22Rv1 (cell line): ENCODE measurements around the gene CABLES1.

Experiments
- ZFX ChIP-seq: fragments of 450-650 bp; IDR thresholded peaks from 2 replicates; pipeline ENCODE4 v1.6.1; 2017; ENCODE audit warnings: antibody characterized with exemption, borderline replicate concordance
- TF ChIP-seq, protein P1 (sequence below): fragments of 450-650 bp; IDR thresholded peaks from 2 replicates; pipeline ENCODE4 v1.5.1; 2017; ENCODE audit warnings: mild to moderate bottlenecking

DNA sequence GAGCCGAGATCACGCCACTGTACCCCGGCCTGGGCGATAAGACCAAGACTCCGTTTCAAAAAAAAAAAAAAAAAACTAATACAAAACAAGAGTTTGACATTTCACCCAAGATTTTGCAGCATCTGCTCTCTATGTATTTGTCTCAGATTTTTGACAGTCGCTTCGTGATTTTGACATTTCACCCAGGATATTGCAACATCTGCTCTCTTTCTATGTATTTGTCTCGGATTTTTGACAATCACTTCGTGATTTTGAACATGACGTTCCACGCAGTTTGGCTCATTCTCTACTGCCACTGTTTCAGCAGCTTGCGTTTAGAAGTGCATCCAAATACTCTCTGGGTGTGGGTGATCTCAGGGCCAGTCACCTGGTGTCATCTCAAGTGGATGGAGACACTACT lies 108.5 kb downstream of the CABLES1 start:
- TF ChIP-seq, protein P1, sequence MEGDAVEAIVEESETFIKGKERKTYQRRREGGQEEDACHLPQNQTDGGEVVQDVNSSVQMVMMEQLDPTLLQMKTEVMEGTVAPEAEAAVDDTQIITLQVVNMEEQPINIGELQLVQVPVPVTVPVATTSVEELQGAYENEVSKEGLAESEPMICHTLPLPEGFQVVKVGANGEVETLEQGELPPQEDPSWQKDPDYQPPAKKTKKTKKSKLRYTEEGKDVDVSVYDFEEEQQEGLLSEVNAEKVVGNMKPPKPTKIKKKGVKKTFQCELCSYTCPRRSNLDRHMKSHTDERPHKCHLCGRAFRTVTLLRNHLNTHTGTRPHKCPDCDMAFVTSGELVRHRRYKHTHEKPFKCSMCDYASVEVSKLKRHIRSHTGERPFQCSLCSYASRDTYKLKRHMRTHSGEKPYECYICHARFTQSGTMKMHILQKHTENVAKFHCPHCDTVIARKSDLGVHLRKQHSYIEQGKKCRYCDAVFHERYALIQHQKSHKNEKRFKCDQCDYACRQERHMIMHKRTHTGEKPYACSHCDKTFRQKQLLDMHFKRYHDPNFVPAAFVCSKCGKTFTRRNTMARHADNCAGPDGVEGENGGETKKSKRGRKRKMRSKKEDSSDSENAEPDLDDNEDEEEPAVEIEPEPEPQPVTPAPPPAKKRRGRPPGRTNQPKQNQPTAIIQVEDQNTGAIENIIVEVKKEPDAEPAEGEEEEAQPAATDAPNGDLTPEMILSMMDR: no peak
- no peak for TF ChIP-seq ZFX
